ENCODE results near the gene ZNRF3. TPM values are rescaled to one million over a fixed set of nuclear protein-coding genes. Genes with fewer than 3 reads are reported as not detected.
"Not testable (repeated sequence)": the region's sequence is repeated elsewhere in the genome, so short reads cannot be mapped to it uniquely, and the experiment has no call there.

The ZNRF3 gene
- total RNA-seq, 4 donors from 2014 or later: 17.2 to 22.8 (median 19.5) TPM

DNA sequence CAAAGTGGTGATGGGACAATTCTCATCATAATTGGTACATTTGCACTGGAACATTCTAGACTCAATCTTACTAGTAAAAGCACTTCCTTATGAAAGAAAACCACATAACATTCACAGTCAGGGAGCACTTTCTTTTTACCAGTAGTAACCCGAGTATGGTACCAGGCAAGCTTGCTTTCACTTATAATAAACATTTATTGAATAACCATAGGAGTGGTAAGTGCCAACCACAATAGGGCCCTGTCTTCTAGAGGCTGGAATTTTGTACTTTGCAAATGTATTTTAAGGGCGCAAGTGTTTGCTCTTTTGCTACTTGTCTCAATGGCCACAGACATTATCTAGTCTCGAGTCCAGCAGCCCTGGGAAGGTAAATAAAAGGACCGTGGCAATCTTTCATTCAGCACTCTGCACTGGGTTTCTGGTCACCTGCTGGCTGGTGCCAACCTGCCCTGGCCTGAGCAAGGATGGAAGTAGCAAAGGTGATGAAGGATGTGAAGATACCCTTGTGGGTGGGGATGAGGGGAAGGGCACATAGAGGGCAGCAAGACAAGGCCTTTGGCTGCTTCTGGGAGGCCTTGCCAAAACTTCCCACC is 154.1 kb downstream of the ZNRF3 start:
- 71 to 87% methylated on average over 4 of the region's 4 CpGs for WGBS, 2 donors
- intact Hi-C loops (cut with DNase I; ENCODE audit: low total_unique reads): no loop called here
- TF ChIP-seq, protein P1, sequence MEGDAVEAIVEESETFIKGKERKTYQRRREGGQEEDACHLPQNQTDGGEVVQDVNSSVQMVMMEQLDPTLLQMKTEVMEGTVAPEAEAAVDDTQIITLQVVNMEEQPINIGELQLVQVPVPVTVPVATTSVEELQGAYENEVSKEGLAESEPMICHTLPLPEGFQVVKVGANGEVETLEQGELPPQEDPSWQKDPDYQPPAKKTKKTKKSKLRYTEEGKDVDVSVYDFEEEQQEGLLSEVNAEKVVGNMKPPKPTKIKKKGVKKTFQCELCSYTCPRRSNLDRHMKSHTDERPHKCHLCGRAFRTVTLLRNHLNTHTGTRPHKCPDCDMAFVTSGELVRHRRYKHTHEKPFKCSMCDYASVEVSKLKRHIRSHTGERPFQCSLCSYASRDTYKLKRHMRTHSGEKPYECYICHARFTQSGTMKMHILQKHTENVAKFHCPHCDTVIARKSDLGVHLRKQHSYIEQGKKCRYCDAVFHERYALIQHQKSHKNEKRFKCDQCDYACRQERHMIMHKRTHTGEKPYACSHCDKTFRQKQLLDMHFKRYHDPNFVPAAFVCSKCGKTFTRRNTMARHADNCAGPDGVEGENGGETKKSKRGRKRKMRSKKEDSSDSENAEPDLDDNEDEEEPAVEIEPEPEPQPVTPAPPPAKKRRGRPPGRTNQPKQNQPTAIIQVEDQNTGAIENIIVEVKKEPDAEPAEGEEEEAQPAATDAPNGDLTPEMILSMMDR (IDR thresholded peaks at IDR 0.05): no peak
- no peak for TF ChIP-seq POLR2A (IDR thresholded peaks at IDR 0.05)
- no peak for DNase-seq (ENCODE audit: low spot score in 2 of 2)
- no peak overlapping the region for H3K4me3 ChIP-seq (ENCODE audit: low read depth, poor library complexity, severe bottlenecking)

DNA sequence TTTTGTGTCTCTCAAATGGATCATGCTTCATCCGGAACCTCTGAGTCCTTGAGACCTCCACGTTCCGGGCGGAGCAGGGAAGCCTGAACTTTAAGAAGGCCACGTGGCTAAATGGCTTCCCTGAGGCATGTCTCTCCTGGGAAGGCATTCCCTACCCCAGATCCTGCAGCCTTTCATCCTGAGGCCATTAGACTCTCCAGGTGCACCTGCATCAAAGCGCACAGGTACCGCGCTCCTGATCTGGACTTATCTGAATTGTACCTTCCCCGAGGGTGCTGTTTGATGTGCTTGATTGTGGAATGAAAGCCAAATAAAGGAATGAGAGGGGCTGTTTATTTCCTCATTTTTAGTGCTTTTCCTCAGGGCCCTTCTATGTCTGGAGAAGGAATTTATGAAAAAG is 155.8 kb downstream of the ZNRF3 start:
- DNase-seq (ENCODE audit: low spot score in 2 of 2): no peak
- TF ChIP-seq, protein P1 (IDR thresholded peaks at IDR 0.05): no peak
- TF ChIP-seq POLR2A (IDR thresholded peaks at IDR 0.05): no peak

DNA sequence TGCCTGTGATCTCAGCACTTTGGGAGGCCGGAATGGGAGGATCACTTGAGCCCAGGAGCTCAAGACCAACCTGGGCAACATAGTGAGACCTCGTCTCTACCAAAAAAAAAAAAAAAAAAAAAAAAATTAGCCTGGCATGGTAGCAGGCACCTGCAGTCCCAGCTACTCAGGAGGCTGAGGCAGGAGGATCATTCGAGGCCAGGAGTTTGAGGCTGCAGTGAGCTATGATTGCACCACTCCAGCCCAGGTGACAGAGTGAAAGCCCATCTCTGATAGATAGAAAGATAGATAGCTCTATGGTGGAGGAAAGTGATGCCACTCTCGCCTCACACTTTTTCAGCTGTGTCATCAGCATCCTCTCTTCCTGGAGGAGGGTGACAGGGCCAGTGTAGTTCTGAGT is 156.3 kb downstream of the ZNRF3 start:
- 82 to 91% methylated on average over 4 of the region's 4 CpGs for WGBS, 2 donors
- H3K4me3 ChIP-seq (ENCODE audit: low read depth, poor library complexity, severe bottlenecking); intact Hi-C loops (cut with DNase I; ENCODE audit: low total_unique reads); DNase-seq (ENCODE audit: low spot score in 2 of 2): not testable (repeated sequence)

More for the DNA sequence above, 155.8 kb downstream of the ZNRF3 start:
- 67 to 82% methylated on average over 9 of the region's 9 CpGs for WGBS, 2 donors
- intact Hi-C loops (cut with DNase I; ENCODE audit: low total_unique reads): no loop called here
- no peak overlapping the region for H3K4me3 ChIP-seq (ENCODE audit: low read depth, poor library complexity, severe bottlenecking)

DNA sequence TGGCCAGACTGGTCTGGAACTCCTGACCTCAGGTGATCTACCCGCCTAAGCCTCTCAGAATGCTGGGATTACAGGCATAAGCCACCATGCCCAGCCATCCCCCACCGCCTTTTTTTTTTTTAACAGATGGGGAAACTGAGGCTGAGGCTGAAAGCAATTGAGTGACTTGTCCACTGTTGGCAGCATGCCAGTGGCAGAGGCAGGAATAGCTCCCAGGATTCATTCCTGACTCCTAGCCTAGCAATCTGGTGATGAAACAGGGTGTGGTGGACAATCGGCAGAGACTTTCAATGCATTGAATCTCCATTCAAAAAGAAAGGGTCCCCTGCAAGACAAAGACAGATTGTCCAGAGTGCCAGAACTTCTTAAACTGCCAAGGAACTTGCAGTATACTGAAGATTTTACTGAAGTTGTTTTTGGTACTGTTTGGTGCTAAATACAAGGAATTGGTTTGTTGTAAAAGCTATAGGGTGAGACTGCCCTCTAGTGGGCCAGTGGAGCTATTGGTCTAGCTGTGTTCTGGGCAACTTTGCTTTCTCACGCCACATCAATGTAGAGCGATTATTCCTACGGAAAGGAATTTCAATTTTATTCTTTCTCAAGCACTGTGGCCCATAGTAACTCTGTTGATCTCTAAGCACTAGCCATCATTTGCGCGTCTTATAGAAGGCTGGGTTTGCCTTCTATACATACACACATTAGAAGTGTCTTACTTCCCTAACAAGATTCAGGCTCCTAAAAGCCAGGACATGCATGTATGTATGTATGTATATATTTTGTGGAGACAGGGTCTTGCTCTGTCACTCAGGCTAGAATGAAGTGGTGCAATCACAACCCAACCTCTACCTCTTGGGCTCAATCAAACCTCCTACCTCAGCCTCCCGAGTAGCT is 157.3 kb downstream of the ZNRF3 start:
- WGBS, 2 donors: 32 to 34% methylated on average over 9 of the region's 9 CpGs
- TF ChIP-seq, protein P1 (IDR thresholded peaks at IDR 0.05): peak in 1 of 3 donors; percentile 53
- TF ChIP-seq POLR2A (IDR thresholded peaks at IDR 0.05): no peak
- H3K4me3 ChIP-seq (ENCODE audit: low read depth, poor library complexity, severe bottlenecking): no peak overlapping the region
- DNase-seq (ENCODE audit: low spot score in 2 of 2): peak in 1 of 2 donors; percentile 52
- intact Hi-C loops (cut with DNase I; ENCODE audit: low total_unique reads): no loop called here

DNA sequence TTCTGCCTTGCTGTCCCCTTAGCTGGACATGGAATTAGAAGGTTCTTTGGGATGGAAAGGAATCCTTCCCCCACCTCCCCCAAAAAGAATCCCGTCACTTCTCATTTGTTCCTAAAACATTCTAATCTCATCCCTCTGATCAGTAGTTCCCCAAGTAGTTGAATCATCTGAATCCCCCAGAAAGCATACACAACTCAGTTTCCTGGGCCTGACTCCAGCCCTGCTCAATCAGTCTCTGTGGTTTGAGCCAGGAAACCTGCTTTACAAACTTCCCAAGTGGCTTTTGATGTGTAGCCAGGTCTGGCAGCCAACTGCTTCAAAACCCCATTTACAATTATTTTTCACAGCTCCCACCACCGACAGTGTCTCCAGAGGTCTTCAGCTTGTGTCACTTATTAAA is 158.0 kb downstream of the ZNRF3 start:
- intact Hi-C loops (cut with DNase I; ENCODE audit: low total_unique reads): no loop called here
- no peak for DNase-seq (ENCODE audit: low spot score in 2 of 2)
- no peak for TF ChIP-seq POLR2A (IDR thresholded peaks at IDR 0.05)
- TF ChIP-seq, protein P1 (IDR thresholded peaks at IDR 0.05): no peak
- H3K4me3 ChIP-seq (ENCODE audit: low read depth, poor library complexity, severe bottlenecking): no peak overlapping the region
- WGBS, 2 donors: 42 to 57% methylated on average over 2 of the region's 2 CpGs

DNA sequence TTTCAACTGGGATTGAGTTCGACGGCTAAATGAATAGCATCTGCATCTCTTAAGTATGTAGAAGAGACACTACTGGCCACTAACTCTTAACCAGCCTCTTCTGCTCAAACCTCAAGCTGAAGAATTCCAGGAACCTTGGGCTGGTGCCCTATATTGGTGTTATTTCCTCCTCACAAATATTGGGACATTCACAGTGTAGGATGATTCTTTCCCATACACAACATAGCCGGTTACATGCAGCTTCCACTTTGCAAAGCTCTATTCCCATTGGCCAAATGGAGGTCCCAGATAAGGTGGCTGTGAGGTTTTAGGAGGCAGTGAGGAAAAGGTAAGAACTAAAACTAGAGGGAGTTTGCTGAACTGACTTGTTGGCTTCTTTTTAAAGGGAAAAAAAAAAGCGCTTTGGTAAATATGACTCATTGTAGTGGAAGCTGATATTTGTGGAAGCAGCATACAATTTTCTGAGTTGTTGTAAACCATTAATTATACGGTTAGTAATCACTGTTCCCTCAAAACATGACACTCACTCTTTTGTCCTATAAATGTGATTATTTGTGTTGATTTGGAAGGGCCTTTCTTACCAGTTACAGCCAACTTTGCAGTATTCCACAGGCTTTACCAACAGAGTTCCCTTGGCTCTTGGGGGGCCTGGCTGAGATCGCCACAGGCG is 160.7 kb downstream of the ZNRF3 start:
- TF ChIP-seq, protein P1 (IDR thresholded peaks at IDR 0.05): no peak
- TF ChIP-seq POLR2A (IDR thresholded peaks at IDR 0.05): no peak
- intact Hi-C loops (cut with DNase I; ENCODE audit: low total_unique reads): no loop called here
- no peak for DNase-seq (ENCODE audit: low spot score in 2 of 2)
- no peak overlapping the region for H3K4me3 ChIP-seq (ENCODE audit: low read depth, poor library complexity, severe bottlenecking)
- 60 to 65% methylated on average over 7 of the region's 7 CpGs for WGBS, 2 donors
